Adrenal gland (tissue), 12 donors: ENCODE data around the gene RLN3. TPM values are rescaled to one million over a fixed set of nuclear protein-coding genes. Genes with fewer than 3 reads are reported as not detected.
A peak's percentile ranks its signal among the peaks of the same experiment; 100 is the strongest.

Experiments
- DNase-seq, 7 donors: peaks; one replicate each; pipeline ENCODE4 v3.0.0-alpha.2; 2019 to 2020
- H3K27ac ChIP-seq, 5 donors: fragments of 200-600 bp; sonication (generic) in 4 of 5; 1 replicate in 3 of 5; 2 replicates in 2 of 5; pipeline versions ENCODE4 v1.5.1 to v1.8.0; 2016 to 2020; ENCODE audit warnings: mild to moderate bottlenecking in 1 of 5
- H3K27me3 ChIP-seq: fragments of 200-600 bp; 2 replicates; pipeline ENCODE4 v1.8.0; 2021
- H3K36me3 ChIP-seq, 2 donors: fragments of 200-600 bp; replicated peaks in 1 of 2; 1 replicate in 1 of 2; 2 replicates in 1 of 2; pipeline versions ENCODE4 v1.5.1 to v1.8.0; 2018 to 2022
- H3K4me1 ChIP-seq, 2 donors: fragments of 200-600 bp; replicated peaks in 1 of 2; 1 replicate in 1 of 2; 2 replicates in 1 of 2; pipeline versions ENCODE4 v1.5.1 to v1.8.0; 2018 to 2021
- H3K4me3 ChIP-seq, 4 donors: fragments of 200-600 bp; sonication (generic) in 3 of 4; one replicate each; pipeline ENCODE4 v1.5.1; 2016 to 2018
- H3K9me3 ChIP-seq, 3 donors: fragments of 200-600 bp; sonication (generic) in 1 of 3; replicated peaks in 1 of 3; 1 replicate in 2 of 3; 2 replicates in 1 of 3; pipeline versions ENCODE4 v1.5.1 to v1.8.0; 2016 to 2021
- POLR2A ChIP-seq, 2 donors: fragments of 450-650 bp; IDR thresholded peaks; one replicate each; pipeline ENCODE4 v1.6.1; 2017; ENCODE audit warnings: antibody characterized with exemption in 2 of 2, mild to moderate bottlenecking in 2 of 2, moderate library complexity in 1 of 2
- WGBS, 4 donors: extraction: QIAGEN DNeasy Blood & Tissue Kit in 2 of 4; methylation state at CpG; one replicate each; pipeline versions ENCODE4 v1.1.5 to v1.1.7; 2013 to 2017; 5-methylcytosine and 5-hydroxymethylcytosine counted together
- intact Hi-C, 2 donors: fragments of 100-400 bp; cut with DNase I; formaldehyde crosslinking; loops; one replicate each; pipeline versions ENCODE4 v1.14.1 to v1.15.0; 2022 to 2023
- polyA plus RNA-seq, 3 donors: library from polyadenylated mRNA; stranded (reverse); fragments of 200-250 nt in 2 of 3; fragments of 350-450 nt in 1 of 3; fragmentation: Illumina TruSeq in 1 of 3; extraction: RNeasy Lipid Tissue Mini Kit (QIAGEN cat#74804) in 1 of 3; gene quantifications; one replicate each; pipeline ENCODE4 v1.2.3, GENCODE V29; 2013 to 2014
- total RNA-seq, 9 donors: library from RNA; depleted of rRNA in 4 of 9; stranded (reverse); fragments of >200 nt in 4 of 9; fragments of 120-200 nt in 1 of 9; fragmentation: NEBNext Ultra II Directional in 1 of 9; extraction: Animal tissue kit (Norgen Biotek cat#: 25700) in 1 of 9; gene quantifications; one replicate each; pipeline versions ENCODE4 v1.1.0 to v1.2.4, GENCODE V29; 2013 to 2023
- TF ChIP-seq, protein P1 (sequence below), 6 experiments: fragments of 450-650 bp in 4 of 6; fragments of 200-600 bp in 2 of 6; sonication (generic) in 1 of 6; IDR thresholded peaks; 1 replicate in 5 of 6; 2 replicates in 1 of 6; pipeline versions ENCODE4 v1.5.1 to v1.8.0; 2016 to 2021; ENCODE audit warnings: antibody characterized with exemption in 6 of 6, mild to moderate bottlenecking in 2 of 6, moderate library complexity in 1 of 6
- donor health status: healthy with polysubstance abuse.
- donor health status: Bipolar disorder and iron deficiency.
- donor health status: DM: yes; HTN: yes; CAD: no.
- donor health status: DM: no; HTN: no; CAD: no.
- donor health status: DM: no; HTN: no; CAD: no.
- donor health status: DM: yes; HTN: yes; CAD: no.

The RLN3 gene
- total and polyA plus RNA-seq, 12 donors = not detected

GRCh38 chr19:13987101-13987890 is 40.7 kb upstream of the RLN3 start:
- no peaks in the 10 kb centered on the region for H3K27me3 ChIP-seq
- H3K9me3 ChIP-seq = no peaks in the 10 kb centered on the region
- TF ChIP-seq, protein P1, sequence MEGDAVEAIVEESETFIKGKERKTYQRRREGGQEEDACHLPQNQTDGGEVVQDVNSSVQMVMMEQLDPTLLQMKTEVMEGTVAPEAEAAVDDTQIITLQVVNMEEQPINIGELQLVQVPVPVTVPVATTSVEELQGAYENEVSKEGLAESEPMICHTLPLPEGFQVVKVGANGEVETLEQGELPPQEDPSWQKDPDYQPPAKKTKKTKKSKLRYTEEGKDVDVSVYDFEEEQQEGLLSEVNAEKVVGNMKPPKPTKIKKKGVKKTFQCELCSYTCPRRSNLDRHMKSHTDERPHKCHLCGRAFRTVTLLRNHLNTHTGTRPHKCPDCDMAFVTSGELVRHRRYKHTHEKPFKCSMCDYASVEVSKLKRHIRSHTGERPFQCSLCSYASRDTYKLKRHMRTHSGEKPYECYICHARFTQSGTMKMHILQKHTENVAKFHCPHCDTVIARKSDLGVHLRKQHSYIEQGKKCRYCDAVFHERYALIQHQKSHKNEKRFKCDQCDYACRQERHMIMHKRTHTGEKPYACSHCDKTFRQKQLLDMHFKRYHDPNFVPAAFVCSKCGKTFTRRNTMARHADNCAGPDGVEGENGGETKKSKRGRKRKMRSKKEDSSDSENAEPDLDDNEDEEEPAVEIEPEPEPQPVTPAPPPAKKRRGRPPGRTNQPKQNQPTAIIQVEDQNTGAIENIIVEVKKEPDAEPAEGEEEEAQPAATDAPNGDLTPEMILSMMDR (IDR thresholded peaks at IDR 0.05) = no peak
- no peak for TF ChIP-seq POLR2A (IDR thresholded peaks at IDR 0.05)
- peaks cover 12 to 20% of the 10 kb centered on the region in 2 donors for H3K4me1 ChIP-seq
- 37 to 49% (median 41%) methylated on average over 13 to 17 of the region's 17 CpGs for WGBS, 4 donors
- peak overlapping the region; percentile 0 to 86 (median 70) for H3K27ac ChIP-seq
- intact Hi-C loops = no loop called here
- no peak overlapping the region for H3K4me3 ChIP-seq
- peaks cover 0 to 2% of the 10 kb centered on the region in 2 donors for H3K36me3 ChIP-seq
- DNase-seq = peak in 6 of 7 donors; percentile 52 to 71 (median 66)

- Histone ChIP-seq H3K27me3 (no peaks in the 10 kb centered on the region), H3K4me1 (peaks cover 12 to 20% of the 10 kb centered on the region in 2 donors), H3K4me3 (no peak overlapping the region), H3K27ac (no peak overlapping the region), H3K9me3 (no peaks in the 10 kb centered on the region), H3K36me3 (peaks cover 0 to 12% of the 10 kb centered on the region in 2 donors)
- TF ChIP-seq, protein P1 (IDR thresholded peaks at IDR 0.05) = no peak
- no peak for TF ChIP-seq POLR2A (IDR thresholded peaks at IDR 0.05)
- DNase-seq = no peak
- 87 to 93% (median 92%) methylated on average over 7 of the region's 7 CpGs for WGBS, 4 donors
- intact Hi-C loops = no loop called here
Measured at GRCh38 chr19:13989487-13989886, 38.5 kb upstream of the RLN3 start.

DNA sequence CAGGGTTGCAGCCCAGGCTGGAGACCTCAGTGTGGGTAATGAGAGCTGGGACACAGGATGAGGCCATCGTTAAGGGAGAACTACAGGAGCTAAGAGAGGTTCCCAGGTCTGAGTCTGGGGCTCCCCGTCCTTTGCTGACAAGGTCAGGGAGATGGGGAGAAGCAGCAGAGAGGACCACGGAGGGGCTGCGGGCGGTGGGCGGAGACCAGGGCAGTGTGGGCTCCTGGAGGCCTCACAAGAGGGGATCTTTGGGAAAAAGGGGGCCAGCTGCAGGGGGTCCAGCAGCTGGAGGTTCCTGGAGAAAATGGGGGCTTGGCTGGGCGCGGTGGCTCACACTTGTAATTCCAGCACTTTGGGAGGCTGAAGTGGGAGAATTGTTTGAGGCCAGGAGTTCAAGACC is 37.9 kb upstream of the RLN3 start:
- H3K4me1 ChIP-seq = peaks cover 12 to 20% of the 10 kb centered on the region in 2 donors
- TF ChIP-seq, protein P1 (IDR thresholded peaks at IDR 0.05) = no peak
- TF ChIP-seq POLR2A (IDR thresholded peaks at IDR 0.05) = no peak
- H3K27me3 ChIP-seq = no peaks in the 10 kb centered on the region
- H3K36me3 ChIP-seq = peaks cover 0 to 12% of the 10 kb centered on the region in 2 donors
- WGBS, 4 donors = 88 to 93% (median 90%) methylated on average over 8 of the region's 8 CpGs
- intact Hi-C loops = no loop called here
- no peak for DNase-seq
- no peaks in the 10 kb centered on the region for H3K9me3 ChIP-seq
- H3K4me3 ChIP-seq = no peak overlapping the region
- no peak overlapping the region for H3K27ac ChIP-seq

GRCh38 chr19:13992025-13992424 is 35.9 kb upstream of the RLN3 start:
- Histone ChIP-seq H3K4me1 (peaks cover 8 to 11% of the 10 kb centered on the region in 2 donors), H3K27ac (no peak overlapping the region), H3K9me3 (no peaks in the 10 kb centered on the region), H3K4me3 (no peak overlapping the region), H3K36me3 (peaks cover 0 to 12% of the 10 kb centered on the region in 2 donors), H3K27me3 (no peaks in the 10 kb centered on the region)
- intact Hi-C loops = no loop called here
- DNase-seq = no peak
- TF ChIP-seq POLR2A (IDR thresholded peaks at IDR 0.05) = no peak
- TF ChIP-seq, protein P1 (IDR thresholded peaks at IDR 0.05) = no peak
- WGBS, 4 donors = 91 to 100% (median 94%) methylated on average over 3 to 7 of the region's 7 CpGs
